ENCODE results near the gene AGAP3. TPM values are rescaled to one million over a fixed set of nuclear protein-coding genes. Genes with fewer than 3 reads are reported as not detected.

The AGAP3 gene
- total RNA-seq, 1 experiment from 2014 or later = 1.6 TPM

DNA sequence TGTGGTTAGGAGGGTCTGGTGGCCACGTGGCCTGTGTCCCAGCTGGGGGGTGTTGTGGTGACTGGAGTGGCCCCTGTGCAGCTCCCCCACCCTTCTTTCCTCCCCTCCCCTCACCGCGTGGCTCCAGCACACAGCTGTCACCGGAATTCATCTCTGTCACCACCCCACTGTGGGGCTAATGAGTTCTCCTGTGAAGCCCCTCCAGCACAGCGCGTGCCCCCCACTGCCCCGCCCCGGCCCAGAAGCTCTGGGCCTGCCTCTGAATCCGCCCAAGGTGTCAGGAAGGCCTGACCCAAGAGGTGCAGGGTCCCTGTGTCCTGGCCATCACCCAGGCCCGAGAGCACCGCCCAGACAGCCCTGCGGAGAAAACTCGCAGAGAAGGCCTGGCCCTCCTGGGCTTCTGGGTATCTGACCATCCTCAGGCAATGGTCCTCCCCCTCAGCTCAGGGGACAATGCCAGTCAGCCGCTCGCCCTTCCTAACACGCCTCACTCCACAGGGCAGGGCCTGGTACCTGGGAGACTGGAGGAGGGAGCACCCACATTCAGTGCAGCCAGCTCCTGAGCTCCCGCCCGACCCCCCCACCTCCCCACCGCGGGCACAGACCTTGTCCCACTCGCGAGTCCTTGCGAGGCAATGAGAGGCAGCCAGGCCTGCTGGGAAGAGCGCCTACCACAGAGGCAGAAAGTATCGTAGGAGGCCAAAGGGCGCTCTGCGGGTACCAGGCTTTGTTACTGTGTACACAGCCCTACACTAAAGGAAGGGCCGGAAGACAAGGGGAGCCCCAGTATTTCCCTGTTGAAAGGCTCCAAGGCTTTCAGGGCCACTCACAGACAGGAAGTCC lies 43.1 kb downstream of the AGAP3 start:
- Histone ChIP-seq H3K9me2 (replicated peaks; ENCODE audit: insufficient read depth, low read length) (no peaks in the 10 kb centered on the region), H2AFZ (ENCODE audit: low read length) (no peak overlapping the region), H3K79me2 (ENCODE audit: low read length) (no peaks in the 10 kb centered on the region), H3K36me3 (ENCODE audit: insufficient read depth, low read length) (no peaks in the 10 kb centered on the region), H3K9me3 (ENCODE audit: low read length) (no peaks in the 10 kb centered on the region), H3K27ac (ENCODE audit: low read length) (no peak overlapping the region), H4K20me1 (ENCODE audit: insufficient read depth, low read depth, low read length) (peaks cover 7% of the 10 kb centered on the region; the same call in 1 of the 2 replicates), H3K9ac (ENCODE audit: low read length) (no peak overlapping the region), H3K27me3 (ENCODE audit: low read length) (no peaks in the 10 kb centered on the region), H3K4me1 (ENCODE audit: low read length) (no peaks in the 10 kb centered on the region), H3K4me3 (ENCODE audit: low read length) (no peak overlapping the region), H3K4me2 (ENCODE audit: low read depth, low read length, poor library complexity, severe bottlenecking) (no peak overlapping the region)
- no peak for DNase-seq

- DNase-seq = peak; percentile 46
- Histone ChIP-seq H3K27me3 (ENCODE audit: low read length) (no peaks in the 10 kb centered on the region), H3K79me2 (ENCODE audit: low read length) (no peaks in the 10 kb centered on the region), H3K9ac (ENCODE audit: low read length) (no peak overlapping the region), H3K27ac (ENCODE audit: low read length) (no peak overlapping the region), H2AFZ (ENCODE audit: low read length) (no peak overlapping the region), H3K9me2 (replicated peaks; ENCODE audit: insufficient read depth, low read length) (no peaks in the 10 kb centered on the region), H3K9me3 (ENCODE audit: low read length) (no peaks in the 10 kb centered on the region), H3K4me2 (ENCODE audit: low read depth, low read length, poor library complexity, severe bottlenecking) (no peak overlapping the region), H3K4me3 (ENCODE audit: low read length) (no peak overlapping the region), H3K36me3 (ENCODE audit: insufficient read depth, low read length) (no peaks in the 10 kb centered on the region), H3K4me1 (ENCODE audit: low read length) (no peaks in the 10 kb centered on the region), H4K20me1 (ENCODE audit: insufficient read depth, low read depth, low read length) (0 out of 2 replicates have a peak, but pooled peaks cover 3% of the 10 kb centered on the region)
Observed at GRCh38 chr7:151129960-151130591, 43.8 kb downstream of the AGAP3 start.

- H3K36me3 ChIP-seq (ENCODE audit: insufficient read depth, low read length) = no peaks in the 10 kb centered on the region
- H3K27ac ChIP-seq (ENCODE audit: low read length) = no peak overlapping the region
Observed at GRCh38 chr7:151130741-151131157, 44.5 kb downstream of the AGAP3 start.

DNA sequence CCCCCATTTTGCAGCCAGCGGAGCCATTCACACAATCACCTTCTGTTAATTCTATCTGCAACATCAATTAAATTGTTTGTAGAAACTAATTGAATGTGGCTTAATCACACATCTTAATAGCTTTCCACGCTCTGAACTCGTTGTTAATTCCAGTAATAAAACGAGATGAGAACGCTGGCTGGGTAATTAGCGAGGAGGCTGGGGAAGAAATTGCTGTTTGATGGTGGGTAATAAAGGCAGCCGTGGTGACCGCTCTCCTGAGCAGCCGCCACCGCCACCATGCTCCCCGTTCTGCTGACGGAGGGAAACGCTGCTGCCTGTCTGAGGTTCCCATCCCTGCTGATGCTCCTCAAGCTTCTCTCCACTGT lies 44.9 kb downstream of the AGAP3 start:
- Histone ChIP-seq H3K27ac (ENCODE audit: low read length) (no peak overlapping the region), H3K36me3 (ENCODE audit: insufficient read depth, low read length) (no peaks in the 10 kb centered on the region)

More at GRCh38 chr7:151130741-151131157, 44.5 kb downstream of the AGAP3 start:
- Histone ChIP-seq H2AFZ (ENCODE audit: low read length) (no peak overlapping the region), H3K4me1 (ENCODE audit: low read length) (no peaks in the 10 kb centered on the region), H3K4me3 (ENCODE audit: low read length) (no peak overlapping the region), H3K4me2 (ENCODE audit: low read depth, low read length, poor library complexity, severe bottlenecking) (no peak overlapping the region), H4K20me1 (ENCODE audit: insufficient read depth, low read depth, low read length) (0 out of 2 replicates have a peak, but pooled peaks cover 3% of the 10 kb centered on the region), H3K27me3 (ENCODE audit: low read length) (no peaks in the 10 kb centered on the region), H3K9me3 (ENCODE audit: low read length) (no peaks in the 10 kb centered on the region), H3K9me2 (replicated peaks; ENCODE audit: insufficient read depth, low read length) (no peaks in the 10 kb centered on the region), H3K9ac (ENCODE audit: low read length) (no peak overlapping the region), H3K79me2 (ENCODE audit: low read length) (no peaks in the 10 kb centered on the region)
- no peak for DNase-seq

GRCh38 chr7:151131592-151132293 lies 45.5 kb downstream of the AGAP3 start:
- Histone ChIP-seq H4K20me1 (ENCODE audit: insufficient read depth, low read depth, low read length) (0 out of 2 replicates have a peak, but pooled peaks cover 2% of the 10 kb centered on the region), H3K36me3 (ENCODE audit: insufficient read depth, low read length) (no peaks in the 10 kb centered on the region), H3K9ac (ENCODE audit: low read length) (no peak overlapping the region)

More for the DNA sequence above, 44.9 kb downstream of the AGAP3 start:
- Histone ChIP-seq H4K20me1 (ENCODE audit: insufficient read depth, low read depth, low read length) (0 out of 2 replicates have a peak, but pooled peaks cover 3% of the 10 kb centered on the region), H2AFZ (ENCODE audit: low read length) (no peak overlapping the region), H3K4me2 (ENCODE audit: low read depth, low read length, poor library complexity, severe bottlenecking) (no peak overlapping the region), H3K9me2 (replicated peaks; ENCODE audit: insufficient read depth, low read length) (no peaks in the 10 kb centered on the region), H3K79me2 (ENCODE audit: low read length) (no peaks in the 10 kb centered on the region), H3K9ac (ENCODE audit: low read length) (no peak overlapping the region), H3K4me1 (ENCODE audit: low read length) (no peaks in the 10 kb centered on the region), H3K9me3 (ENCODE audit: low read length) (no peaks in the 10 kb centered on the region), H3K4me3 (ENCODE audit: low read length) (no peak overlapping the region), H3K27me3 (ENCODE audit: low read length) (no peaks in the 10 kb centered on the region)
- DNase-seq = no peak

DNA sequence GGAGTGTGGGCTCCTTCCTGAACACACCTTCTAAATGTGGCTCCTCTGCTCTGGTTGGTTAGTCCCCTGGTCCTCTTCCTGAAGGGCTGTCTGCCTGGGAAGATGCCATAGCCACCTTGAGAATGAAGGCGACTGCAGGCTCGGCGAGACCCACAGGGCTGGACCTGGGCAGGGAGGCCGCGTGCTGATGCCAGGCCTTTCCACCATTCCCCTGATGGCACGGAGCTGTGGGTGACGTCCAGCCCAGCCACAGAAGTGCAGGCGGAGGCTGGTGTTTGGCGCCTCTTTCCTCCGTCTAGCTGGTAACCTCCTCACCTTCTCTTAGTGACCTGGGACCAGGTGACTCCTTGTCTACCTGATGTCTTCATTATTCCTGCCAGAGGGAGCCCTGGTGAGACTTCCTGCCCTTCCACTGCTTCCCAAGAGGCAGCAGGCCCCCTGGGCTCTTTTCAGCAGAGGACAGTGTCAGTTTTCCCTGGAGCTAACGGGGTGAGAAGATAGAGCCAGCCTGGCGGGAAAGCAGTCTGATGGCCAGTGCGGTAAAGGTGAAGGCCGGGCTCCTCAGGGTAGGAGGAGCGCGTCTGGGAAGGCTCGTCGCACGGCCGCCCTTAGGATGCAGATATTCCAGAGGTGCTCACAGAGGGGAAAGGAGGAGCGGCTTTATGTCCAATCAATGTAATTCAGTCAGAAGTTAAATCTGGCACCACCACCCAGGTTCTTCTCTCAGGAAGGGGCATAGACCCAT lies 46.4 kb downstream of the AGAP3 start:
- Histone ChIP-seq H2AFZ (ENCODE audit: low read length) (no peak overlapping the region), H3K36me3 (ENCODE audit: insufficient read depth, low read length) (no peaks in the 10 kb centered on the region), H3K4me2 (ENCODE audit: low read depth, low read length, poor library complexity, severe bottlenecking) (no peak overlapping the region), H4K20me1 (ENCODE audit: insufficient read depth, low read depth, low read length) (no peaks in the 10 kb centered on the region), H3K27ac (ENCODE audit: low read length) (no peak overlapping the region), H3K9me2 (replicated peaks; ENCODE audit: insufficient read depth, low read length) (no peaks in the 10 kb centered on the region), H3K27me3 (ENCODE audit: low read length) (no peaks in the 10 kb centered on the region), H3K4me3 (ENCODE audit: low read length) (no peak overlapping the region), H3K9me3 (ENCODE audit: low read length) (no peaks in the 10 kb centered on the region), H3K9ac (ENCODE audit: low read length) (no peak overlapping the region), H3K4me1 (ENCODE audit: low read length) (no peaks in the 10 kb centered on the region), H3K79me2 (ENCODE audit: low read length) (no peaks in the 10 kb centered on the region)
- DNase-seq = no peak

More at GRCh38 chr7:151131592-151132293, 45.5 kb downstream of the AGAP3 start:
- Histone ChIP-seq H3K27ac (ENCODE audit: low read length) (no peak overlapping the region), H3K4me1 (ENCODE audit: low read length) (no peaks in the 10 kb centered on the region), H3K4me3 (ENCODE audit: low read length) (no peak overlapping the region), H3K27me3 (ENCODE audit: low read length) (no peaks in the 10 kb centered on the region), H2AFZ (ENCODE audit: low read length) (no peak overlapping the region), H3K4me2 (ENCODE audit: low read depth, low read length, poor library complexity, severe bottlenecking) (no peak overlapping the region), H3K9me3 (ENCODE audit: low read length) (no peaks in the 10 kb centered on the region), H3K79me2 (ENCODE audit: low read length) (no peaks in the 10 kb centered on the region), H3K9me2 (replicated peaks; ENCODE audit: insufficient read depth, low read length) (no peaks in the 10 kb centered on the region)
- no peak for DNase-seq

DNA sequence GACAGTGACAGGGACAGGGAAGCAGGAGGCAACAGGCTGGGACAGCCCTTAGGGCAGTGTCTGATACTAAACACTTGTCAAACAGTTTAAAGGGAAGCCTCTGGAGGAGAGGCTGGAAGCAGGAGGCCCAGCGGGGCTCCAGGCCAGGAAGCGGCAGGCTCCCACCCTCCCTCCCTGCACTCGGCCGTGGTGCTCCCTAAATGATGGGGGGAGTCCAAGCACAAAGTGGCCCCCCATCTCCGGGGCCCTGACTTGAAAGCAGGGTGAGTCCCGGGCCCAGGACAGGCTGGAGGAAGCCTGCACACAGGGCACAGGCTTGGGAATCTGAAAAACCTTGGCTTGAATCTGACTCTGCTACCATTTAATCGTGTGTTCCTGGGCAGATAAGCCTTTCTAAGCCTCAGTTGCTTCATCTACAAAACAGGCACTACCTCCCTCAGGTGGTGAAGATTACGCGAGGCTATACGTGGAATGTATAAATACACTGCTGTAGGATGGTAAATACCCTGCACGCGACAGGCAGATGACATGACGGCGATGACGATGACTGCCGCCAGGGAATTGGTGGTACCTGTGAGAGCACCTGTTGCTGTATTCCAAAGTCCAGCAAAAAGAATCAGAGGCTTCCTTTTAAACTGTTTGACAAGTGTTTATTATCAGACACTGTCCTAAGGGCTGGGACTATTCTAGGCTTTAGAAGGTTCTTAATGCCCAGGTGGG lies 47.2 kb downstream of the AGAP3 start:
- Histone ChIP-seq H3K9me3 (ENCODE audit: low read length) (no peaks in the 10 kb centered on the region), H3K36me3 (ENCODE audit: insufficient read depth, low read length) (no peaks in the 10 kb centered on the region), H4K20me1 (ENCODE audit: insufficient read depth, low read depth, low read length) (no peaks in the 10 kb centered on the region), H3K79me2 (ENCODE audit: low read length) (no peaks in the 10 kb centered on the region), H3K4me3 (ENCODE audit: low read length) (no peak overlapping the region), H3K27me3 (ENCODE audit: low read length) (no peaks in the 10 kb centered on the region), H3K4me2 (ENCODE audit: low read depth, low read length, poor library complexity, severe bottlenecking) (no peak overlapping the region), H3K4me1 (ENCODE audit: low read length) (no peaks in the 10 kb centered on the region), H3K9ac (ENCODE audit: low read length) (no peak overlapping the region), H2AFZ (ENCODE audit: low read length) (no peak overlapping the region), H3K27ac (ENCODE audit: low read length) (no peak overlapping the region), H3K9me2 (replicated peaks; ENCODE audit: insufficient read depth, low read length) (no peaks in the 10 kb centered on the region)
- DNase-seq = no peak
